GM15510 (cell line): ENCODE measurements around the gene CAMSAP1.

Experiments used
- POLR2A ChIP-seq: IDR thresholded peaks from 3 replicates; pipeline ENCODE4 v1.6.1; 2011; ENCODE audit warnings: borderline replicate concordance; ENCODE audit not compliant: insufficient read length; ENCODE audit errors: extremely low read depth

CAMSAP1 gene

GRCh38 chr9:135792268-135793128 is 114.8 kb downstream of the CAMSAP1 start:
- no peak for TF ChIP-seq POLR2A

DNA sequence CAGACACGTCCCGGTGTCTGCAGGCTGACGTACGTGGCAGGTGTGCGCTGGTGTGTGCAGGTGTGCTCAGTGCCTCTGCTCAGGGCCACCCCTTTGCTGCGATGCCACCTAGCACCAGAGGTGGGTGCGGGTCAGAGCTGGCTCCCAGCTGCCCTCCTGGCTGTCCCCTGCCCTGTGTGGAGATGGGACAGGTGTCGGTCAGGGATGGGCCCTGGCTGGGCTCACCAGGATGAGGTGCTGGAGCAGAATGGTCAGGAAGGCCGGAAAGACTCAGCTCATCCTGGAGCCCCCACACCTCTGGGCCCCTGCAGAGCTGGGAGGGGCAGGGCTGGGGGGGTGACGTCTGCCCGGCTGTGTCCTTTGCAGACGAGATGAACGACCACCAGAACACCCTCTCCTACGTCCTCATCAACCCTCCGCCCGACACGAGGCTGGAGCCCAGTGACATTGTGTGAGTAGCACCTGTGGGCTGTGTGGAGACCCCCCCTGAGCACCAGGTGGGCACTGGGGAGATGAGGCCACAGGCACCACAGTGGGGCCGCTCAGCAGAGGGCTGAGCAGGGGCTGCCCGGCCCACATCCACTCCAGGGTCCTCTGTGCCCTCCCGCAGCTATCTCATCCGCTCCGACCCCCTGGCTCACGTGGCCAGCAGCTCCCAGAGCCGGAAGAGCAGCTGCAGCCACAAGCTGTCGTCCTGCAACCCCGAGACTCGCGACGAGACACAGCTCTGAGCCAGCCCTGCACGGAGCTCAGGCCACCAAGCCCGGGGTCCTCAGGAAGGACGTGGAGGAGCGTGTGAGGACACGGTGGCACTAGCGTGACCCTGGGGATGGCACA is 115.7 kb downstream of the CAMSAP1 start:
- no peak for TF ChIP-seq POLR2A

DNA sequence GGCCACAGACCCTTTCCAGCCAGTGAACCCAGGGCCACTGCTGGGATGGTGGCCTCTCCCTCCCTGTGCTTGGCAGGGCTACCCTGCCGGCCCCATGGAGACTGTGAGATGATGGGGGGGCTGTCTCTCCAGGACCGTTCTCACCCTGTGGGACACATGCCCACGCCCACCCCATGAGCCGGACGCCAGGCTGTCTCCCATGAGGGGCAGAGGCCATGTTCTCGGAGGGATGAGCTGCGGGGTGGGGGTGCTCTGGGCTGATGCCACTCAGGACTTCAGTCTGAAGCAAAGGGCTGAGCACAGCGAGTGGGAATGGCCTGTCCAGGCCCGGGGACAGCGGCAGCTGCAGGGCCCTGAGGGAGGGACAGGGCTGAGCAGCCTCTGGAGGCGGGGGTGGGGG is 116.5 kb downstream of the CAMSAP1 start:
- TF ChIP-seq POLR2A: no peak

- no peak for TF ChIP-seq POLR2A
These were observed 117.0 kb downstream of the CAMSAP1 start for GRCh38 chr9:135790356-135790755.

DNA sequence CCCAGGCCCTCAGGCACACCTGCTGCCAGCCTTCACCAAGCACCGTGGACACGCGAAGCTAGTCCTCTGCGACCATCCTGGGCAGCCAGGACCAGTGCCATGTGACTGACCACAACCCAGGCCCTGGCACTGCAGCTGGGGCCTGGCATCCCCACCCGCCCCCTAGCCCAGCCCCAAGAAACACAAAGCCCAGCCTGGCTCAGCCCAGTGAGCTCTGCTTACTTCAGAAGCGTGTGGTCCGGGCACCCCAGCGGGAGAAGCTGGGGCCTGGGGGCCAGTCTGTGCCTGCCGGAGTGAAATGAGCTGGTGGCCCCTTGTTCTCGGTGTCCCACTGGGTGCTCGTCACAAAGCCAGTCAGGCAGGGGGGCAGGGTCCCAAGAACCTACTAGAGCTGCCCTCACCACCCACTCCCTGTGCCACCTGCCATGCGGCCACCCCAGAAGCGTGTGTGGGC is 117.5 kb downstream of the CAMSAP1 start:
- TF ChIP-seq POLR2A: no peak

DNA sequence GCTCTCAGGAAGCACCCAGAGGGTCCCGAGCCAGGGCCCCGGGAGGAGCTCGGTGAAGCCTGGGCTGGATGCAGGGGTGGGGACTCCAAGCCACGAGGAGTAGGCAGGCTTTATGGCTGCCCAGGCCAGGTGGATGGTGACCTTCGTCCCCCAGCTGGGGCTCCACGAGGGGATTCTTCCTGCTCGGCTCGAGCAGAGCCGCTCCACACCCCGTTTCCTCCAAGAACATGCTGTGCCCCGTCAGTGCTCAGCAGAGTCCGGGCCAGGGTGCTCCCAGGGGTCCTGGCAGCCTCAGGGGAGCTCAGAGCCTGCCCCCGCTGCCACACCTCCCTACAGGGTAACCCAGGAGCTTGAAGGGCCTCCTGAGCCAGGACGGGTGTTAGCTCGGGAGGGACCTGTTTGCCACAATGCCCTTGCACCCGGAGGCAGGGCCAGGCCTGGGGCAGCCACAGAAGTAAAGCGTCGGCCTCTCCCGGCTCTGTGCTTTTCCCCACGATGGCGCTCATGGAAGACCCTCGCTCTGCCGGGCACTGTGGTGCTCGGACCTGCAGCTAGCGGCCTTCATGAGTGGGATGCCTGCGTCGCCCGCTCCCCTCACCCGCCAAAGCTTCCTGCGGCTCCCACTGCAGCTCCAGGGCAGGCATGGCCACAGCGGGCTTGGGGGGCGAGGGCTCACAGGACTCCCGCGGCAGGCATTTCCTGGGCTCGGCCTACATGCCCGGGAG is 118.6 kb downstream of the CAMSAP1 start:
- TF ChIP-seq POLR2A: no peak

GRCh38 chr9:135787776-135788575 is 119.4 kb downstream of the CAMSAP1 start:
- no peak for TF ChIP-seq POLR2A

- no peak for TF ChIP-seq POLR2A
These were observed 120.0 kb downstream of the CAMSAP1 start for GRCh38 chr9:135787317-135787716.

DNA sequence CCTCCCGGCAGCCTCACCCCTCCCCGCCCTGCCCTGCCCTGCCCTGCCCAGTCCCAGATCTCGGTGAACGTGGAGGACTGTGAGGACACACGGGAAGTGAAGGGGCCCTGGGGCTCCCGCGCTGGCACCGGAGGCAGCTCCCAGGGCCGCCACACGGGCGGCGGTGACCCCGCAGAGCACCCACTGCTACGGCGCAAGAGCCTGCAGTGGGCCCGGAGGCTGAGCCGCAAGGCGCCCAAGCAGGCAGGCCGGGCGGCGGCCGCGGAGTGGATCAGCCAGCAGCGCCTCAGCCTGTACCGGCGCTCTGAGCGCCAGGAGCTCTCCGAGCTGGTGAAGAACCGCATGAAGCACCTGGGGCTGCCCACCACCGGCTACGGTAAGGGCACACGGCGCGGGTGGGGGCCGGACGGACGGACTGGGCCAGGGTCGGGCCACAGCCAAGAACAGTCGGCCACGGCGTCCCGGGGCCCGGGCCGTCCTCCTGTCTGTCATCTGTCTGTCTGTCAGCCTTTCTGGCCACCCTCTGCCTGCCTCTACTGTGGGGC is 121.1 kb downstream of the CAMSAP1 start:
- no peak for TF ChIP-seq POLR2A

DNA sequence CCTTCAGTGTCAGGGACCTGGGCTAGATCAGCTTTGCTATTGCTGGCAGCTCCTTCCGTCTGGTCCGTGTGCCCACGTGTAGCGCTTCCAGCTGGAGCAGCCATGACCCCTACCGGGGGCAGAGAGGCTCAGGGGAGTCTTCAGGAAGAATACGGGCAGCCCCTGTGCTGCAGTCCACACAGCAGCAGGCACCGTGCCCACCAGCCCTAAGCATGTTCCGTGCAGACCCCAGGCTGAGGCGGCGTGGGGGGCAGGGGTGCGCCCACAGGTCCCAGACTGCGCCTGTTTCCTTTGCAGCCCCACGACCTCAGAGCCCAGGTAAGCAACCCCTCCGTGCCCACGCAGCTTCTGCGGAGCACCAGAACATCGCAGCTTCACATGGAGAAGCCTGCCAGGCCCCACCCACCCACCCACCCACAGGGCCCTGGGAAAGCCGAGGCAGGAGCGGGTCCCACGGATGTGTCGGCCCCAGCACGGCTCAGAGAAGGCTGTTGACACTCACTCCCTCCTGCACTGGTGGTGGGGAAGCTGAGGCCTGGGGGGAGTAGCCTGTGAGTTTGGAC is 122.3 kb downstream of the CAMSAP1 start:
- TF ChIP-seq POLR2A: no peak

GRCh38 chr9:135783540-135784245 is 123.7 kb downstream of the CAMSAP1 start:
- TF ChIP-seq POLR2A: no peak

DNA sequence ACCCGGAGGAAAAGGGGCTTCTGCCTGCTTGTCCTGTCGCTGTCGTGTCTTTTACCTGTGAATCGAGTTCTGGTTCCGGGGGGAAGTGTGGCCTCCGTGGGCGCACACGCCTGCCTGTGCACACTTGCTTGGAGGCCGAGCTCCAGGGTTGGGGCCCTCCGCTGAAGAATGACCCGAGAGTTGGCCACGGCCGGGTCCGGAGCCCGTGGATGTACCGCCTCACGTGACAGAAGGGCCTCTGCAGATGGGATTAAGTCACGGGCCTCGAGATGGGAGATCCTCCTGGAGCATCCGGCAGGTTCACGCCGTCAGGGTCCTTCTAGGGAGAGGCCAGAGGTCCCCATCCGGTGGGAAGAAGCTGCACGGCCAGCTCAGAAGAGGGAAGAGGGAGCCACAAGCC is 124.4 kb downstream of the CAMSAP1 start:
- TF ChIP-seq POLR2A: no peak

- TF ChIP-seq POLR2A: no peak
These were observed 126.7 kb downstream of the CAMSAP1 start for GRCh38 chr9:135780626-135781025.
